Kidney epithelial cell (primary cell): ENCODE measurements around the gene LY6G5B. TPM values are rescaled to one million over a fixed set of nuclear protein-coding genes. Genes with fewer than 3 reads are reported as not detected.

Experiments used
- DNase-seq: peaks from one replicate; pipeline ENCODE4 v3.0.0-alpha.2; 2010; ENCODE audit warnings: low read depth
- H3K27me3 ChIP-seq: 2 replicates; pipeline ENCODE4 v1.6.0; 2011; ENCODE audit warnings: low read length; ENCODE audit not compliant: control insufficient read depth, insufficient read depth
- H3K36me3 ChIP-seq: 2 replicates; pipeline ENCODE4 v1.5.1; 2011; ENCODE audit warnings: low read length; ENCODE audit not compliant: control insufficient read depth, insufficient read depth
- H3K4me3 ChIP-seq: 2 replicates; pipeline ENCODE4 v1.5.1; 2011; ENCODE audit warnings: low read depth, mild to moderate bottlenecking, control low read depth, low read length
- total RNA-seq: library from RNA; depleted of rRNA; stranded (reverse); fragments of >200 nt; gene quantifications from 2 replicates; pipeline ENCODE4 v1.2.3, GENCODE V29; 2015
- TF ChIP-seq, protein P1 (sequence below): IDR thresholded peaks from 2 replicates; pipeline ENCODE4 v1.5.1; 2011; ENCODE audit warnings: mild to moderate bottlenecking, moderate library complexity, low read length, control low read depth, inconsistent platforms; ENCODE audit not compliant: insufficient read depth, poor library complexity, severe bottlenecking

Gene LY6G5B
- total RNA-seq, 1 donor from 2014 or later: 2.8 TPM

DNA sequence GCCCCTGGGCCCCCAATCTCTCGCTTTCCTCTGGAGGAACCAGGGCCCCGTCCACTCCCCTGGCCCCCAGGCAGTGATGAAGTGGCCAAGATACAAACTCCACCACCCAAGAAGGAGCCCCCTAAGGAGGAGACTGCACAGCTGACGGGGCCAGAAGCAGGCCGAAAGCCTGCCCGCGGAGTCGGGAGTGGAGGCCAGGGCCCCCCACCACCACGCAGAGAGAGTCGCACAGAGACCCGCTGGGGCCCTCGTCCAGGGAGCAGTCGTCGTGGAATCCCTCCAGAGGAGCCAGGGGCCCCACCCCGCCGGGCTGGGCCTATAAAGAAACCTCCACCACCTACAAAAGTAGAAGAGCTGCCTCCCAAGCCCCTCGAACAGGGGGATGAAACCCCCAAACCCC lies 38.6 kb upstream of the LY6G5B start:
- TF ChIP-seq, protein P1, sequence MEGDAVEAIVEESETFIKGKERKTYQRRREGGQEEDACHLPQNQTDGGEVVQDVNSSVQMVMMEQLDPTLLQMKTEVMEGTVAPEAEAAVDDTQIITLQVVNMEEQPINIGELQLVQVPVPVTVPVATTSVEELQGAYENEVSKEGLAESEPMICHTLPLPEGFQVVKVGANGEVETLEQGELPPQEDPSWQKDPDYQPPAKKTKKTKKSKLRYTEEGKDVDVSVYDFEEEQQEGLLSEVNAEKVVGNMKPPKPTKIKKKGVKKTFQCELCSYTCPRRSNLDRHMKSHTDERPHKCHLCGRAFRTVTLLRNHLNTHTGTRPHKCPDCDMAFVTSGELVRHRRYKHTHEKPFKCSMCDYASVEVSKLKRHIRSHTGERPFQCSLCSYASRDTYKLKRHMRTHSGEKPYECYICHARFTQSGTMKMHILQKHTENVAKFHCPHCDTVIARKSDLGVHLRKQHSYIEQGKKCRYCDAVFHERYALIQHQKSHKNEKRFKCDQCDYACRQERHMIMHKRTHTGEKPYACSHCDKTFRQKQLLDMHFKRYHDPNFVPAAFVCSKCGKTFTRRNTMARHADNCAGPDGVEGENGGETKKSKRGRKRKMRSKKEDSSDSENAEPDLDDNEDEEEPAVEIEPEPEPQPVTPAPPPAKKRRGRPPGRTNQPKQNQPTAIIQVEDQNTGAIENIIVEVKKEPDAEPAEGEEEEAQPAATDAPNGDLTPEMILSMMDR: no peak
- H3K27me3 ChIP-seq: no peaks in the 10 kb centered on the region
- no peak overlapping the region for H3K4me3 ChIP-seq
- H3K36me3 ChIP-seq: peaks cover 6% of the 10 kb centered on the region
- DNase-seq: no peak

DNA sequence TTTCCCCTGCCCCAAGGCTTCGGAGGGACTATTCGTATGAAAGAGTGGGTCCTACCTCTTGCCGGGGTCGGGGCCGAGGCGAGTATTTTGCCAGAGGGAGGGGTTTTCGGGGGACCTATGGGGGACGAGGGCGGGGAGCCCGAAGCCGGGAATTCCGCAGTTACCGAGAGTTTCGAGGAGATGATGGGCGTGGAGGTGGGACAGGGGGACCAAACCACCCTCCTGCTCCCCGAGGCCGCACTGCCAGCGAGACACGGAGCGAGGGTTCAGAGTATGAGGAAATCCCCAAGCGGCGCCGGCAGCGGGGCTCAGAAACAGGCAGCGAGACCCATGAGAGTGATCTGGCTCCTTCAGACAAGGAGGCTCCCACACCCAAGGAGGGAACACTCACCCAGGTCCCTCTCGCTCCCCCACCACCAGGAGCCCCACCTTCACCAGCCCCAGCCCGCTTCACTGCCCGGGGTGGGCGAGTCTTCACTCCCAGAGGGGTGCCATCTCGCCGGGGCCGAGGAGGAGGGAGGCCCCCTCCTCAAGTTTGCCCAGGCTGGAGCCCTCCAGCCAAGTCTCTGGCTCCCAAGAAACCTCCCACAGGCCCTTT lies 38.0 kb upstream of the LY6G5B start:
- peaks cover 6% of the 10 kb centered on the region for H3K36me3 ChIP-seq
- no peak for DNase-seq
- TF ChIP-seq, protein P1: no peak
- H3K4me3 ChIP-seq: no peak overlapping the region
- H3K27me3 ChIP-seq: no peaks in the 10 kb centered on the region

DNA sequence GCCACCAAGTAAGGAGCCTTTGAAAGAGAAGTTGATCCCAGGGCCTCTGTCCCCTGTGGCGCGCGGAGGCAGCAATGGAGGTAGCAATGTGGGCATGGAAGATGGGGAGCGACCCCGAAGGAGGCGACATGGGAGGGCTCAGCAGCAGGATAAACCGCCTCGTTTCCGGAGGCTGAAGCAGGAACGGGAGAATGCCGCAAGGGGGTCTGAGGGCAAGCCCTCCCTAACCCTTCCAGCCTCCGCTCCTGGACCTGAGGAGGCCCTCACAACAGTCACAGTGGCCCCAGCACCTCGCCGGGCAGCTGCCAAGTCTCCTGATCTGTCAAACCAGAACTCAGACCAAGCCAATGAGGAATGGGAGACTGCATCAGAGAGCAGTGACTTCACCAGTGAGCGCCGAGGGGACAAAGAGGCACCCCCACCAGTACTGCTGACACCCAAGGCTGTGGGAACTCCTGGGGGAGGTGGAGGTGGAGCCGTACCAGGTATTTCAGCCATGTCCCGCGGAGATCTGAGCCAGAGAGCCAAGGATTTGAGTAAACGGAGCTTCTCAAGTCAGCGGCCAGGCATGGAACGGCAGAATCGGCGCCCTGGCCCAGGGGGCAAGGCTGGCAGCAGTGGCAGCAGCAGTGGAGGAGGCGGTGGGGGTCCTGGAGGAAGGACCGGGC lies 37.4 kb upstream of the LY6G5B start:
- H3K36me3 ChIP-seq: peaks cover 6% of the 10 kb centered on the region
- no peaks in the 10 kb centered on the region for H3K27me3 ChIP-seq
- H3K4me3 ChIP-seq: no peak overlapping the region
- TF ChIP-seq, protein P1: no peak
- no peak for DNase-seq

DNA sequence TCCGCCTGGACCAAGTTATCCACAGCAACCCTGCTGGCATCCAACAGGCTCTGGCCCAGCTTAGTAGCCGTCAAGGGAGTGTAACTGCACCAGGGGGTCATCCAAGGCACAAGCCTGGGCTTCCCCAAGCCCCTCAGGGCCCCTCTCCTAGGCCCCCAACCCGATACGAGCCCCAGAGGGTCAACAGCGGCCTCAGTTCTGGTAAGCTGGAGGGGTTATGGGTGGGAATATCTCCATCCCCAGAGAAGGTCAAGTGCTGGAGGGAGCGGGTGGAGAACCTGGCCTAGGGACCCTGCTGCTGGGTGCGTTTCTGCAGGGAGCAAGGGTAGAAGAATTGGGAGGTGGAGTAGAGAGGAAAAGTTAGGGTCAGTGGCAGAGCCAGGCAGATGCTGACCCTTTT lies 36.3 kb upstream of the LY6G5B start:
- peaks cover 7% of the 10 kb centered on the region for H3K36me3 ChIP-seq

DNA sequence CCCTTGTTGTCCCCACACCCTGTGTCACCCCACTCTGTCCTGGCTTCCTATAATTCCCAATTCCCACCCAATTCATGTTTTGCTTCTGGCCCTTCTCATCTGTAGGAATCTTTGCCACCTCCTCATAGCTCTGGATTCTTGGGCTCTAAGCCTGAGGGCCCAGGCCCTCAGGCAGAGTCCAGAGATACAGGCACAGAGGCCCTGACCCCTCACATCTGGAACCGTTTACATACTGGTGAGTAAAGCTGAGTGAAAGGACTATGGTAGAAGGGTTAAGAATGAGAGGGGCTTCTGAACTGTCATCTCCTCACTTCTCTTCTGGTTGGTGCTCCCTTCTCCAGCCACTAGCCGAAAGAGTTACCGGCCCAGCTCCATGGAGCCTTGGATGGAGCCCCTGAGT lies 35.6 kb upstream of the LY6G5B start:
- Histone ChIP-seq H3K36me3 (peaks cover 7% of the 10 kb centered on the region), H3K27me3 (no peaks in the 10 kb centered on the region), H3K4me3 (no peak overlapping the region)
- TF ChIP-seq, protein P1: no peak
- DNase-seq: no peak

More for the DNA sequence above, 36.3 kb upstream of the LY6G5B start:
- DNase-seq: no peak
- Histone ChIP-seq H3K27me3 (no peaks in the 10 kb centered on the region), H3K4me3 (no peak overlapping the region)
- TF ChIP-seq, protein P1: no peak
